Immature natural killer cell (primary cell): ENCODE results near the gene ELOVL7. TPM values are rescaled to one million over a fixed set of nuclear protein-coding genes. Genes with fewer than 3 reads are reported as not detected.
A peak's percentile ranks its signal among the peaks of the same experiment; 100 is the strongest.
"Not testable (repeated sequence)": the region's sequence is repeated elsewhere in the genome, so short reads cannot be mapped to it uniquely, and the experiment has no call there.

Experiments used
- DNase-seq, 3 donors: peaks; one replicate each; pipeline ENCODE4 v3.0.0; 2022; ENCODE audit warnings: mixed read lengths in 1 of 3
- H3K27ac Mint-ChIP-seq, 6 donors: one replicate each; pipeline ENCODE4 v1.8.0; 2020; ENCODE audit warnings: mixed read lengths in 6 of 6, mild to moderate bottlenecking in 5 of 6, inconsistent platforms in 4 of 6, moderate library complexity in 3 of 6
- H3K27me3 Mint-ChIP-seq, 3 donors: one replicate each; pipeline ENCODE4 v1.8.0; 2020 to 2021; ENCODE audit warnings: low read depth in 3 of 3, mild to moderate bottlenecking in 3 of 3, mixed read lengths in 3 of 3, moderate library complexity in 3 of 3, inconsistent platforms in 1 of 3
- H3K36me3 Mint-ChIP-seq, 3 donors: one replicate each; pipeline ENCODE4 v1.8.0; 2020; ENCODE audit warnings: mixed read lengths in 3 of 3, inconsistent platforms in 2 of 3, mild to moderate bottlenecking in 2 of 3
- H3K4me1 Mint-ChIP-seq, 2 donors: one replicate each; pipeline ENCODE4 v1.8.0; 2020; ENCODE audit warnings: inconsistent platforms in 2 of 2, mild to moderate bottlenecking in 2 of 2, mixed read lengths in 2 of 2, moderate library complexity in 1 of 2
- H3K4me3 Mint-ChIP-seq, 5 donors: one replicate each; pipeline ENCODE4 v1.8.0; 2020; ENCODE audit warnings: mild to moderate bottlenecking in 5 of 5, mixed read lengths in 5 of 5, inconsistent platforms in 3 of 5, moderate library complexity in 3 of 5
- H3K9me3 Mint-ChIP-seq, 6 donors: one replicate each; pipeline ENCODE4 v1.8.0; 2020; ENCODE audit warnings: mild to moderate bottlenecking in 6 of 6, mixed read lengths in 6 of 6, inconsistent platforms in 4 of 6, moderate library complexity in 3 of 6
- polyA plus RNA-seq, 3 donors: library from polyadenylated mRNA; unstranded; fragments of 300-500 nt; fragmentation: Illumina TruSeq; gene quantifications; one replicate each; pipeline ENCODE4 v1.2.3, GENCODE V29; 2021

Gene ELOVL7
- 1 to 10 TPM in 1 of 3 donors, under 1 TPM in 1, not detected in 1; 0.08 to 1.5 TPM for polyA plus RNA-seq

- Mint-ChIP-seq H3K36me3 (no peaks in the 10 kb centered on the region), H3K27ac (no peak within 1 kb of the TSS), H3K27me3 (peaks cover 10 to 25% (median 13%) of the 10 kb centered on the region in 3 donors), H3K9me3 (peaks cover 0 to 7% (median 2%) of the 10 kb centered on the region in 6 donors), H3K4me1 (peaks cover 7 to 8% of the 10 kb centered on the region in 2 donors), H3K4me3 (peak within 1 kb of the TSS; percentile 51 to 75 (median 62))
- DNase-seq = no peak
Observed at GRCh38 chr5:60843936-60844905, at the start of gene ELOVL7. Gene ELOVL7 (minus strand): TSS chr5:60844269. CDS start chr5:60787397, 56,872 bp downstream.

DNA sequence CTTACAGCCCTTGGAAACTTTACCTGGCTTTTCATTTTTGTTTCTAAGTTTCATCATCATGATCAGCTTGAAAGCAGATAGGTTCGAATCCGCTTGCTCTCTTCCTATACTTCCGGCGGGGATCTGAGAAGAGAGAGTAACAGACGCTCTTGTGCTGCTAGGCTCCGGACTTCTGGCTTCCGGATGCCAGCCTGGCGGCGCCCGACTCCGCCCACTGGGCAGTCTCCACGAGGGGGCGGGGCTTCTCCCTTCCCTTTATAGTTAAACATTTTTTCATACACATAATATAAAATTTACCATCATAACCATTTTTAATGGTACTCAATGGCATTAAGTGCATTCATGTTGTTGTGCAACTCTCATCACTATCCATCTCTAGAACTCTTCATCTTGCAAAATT lies 49.5 kb upstream of the ELOVL7 start:
- Mint-ChIP-seq H3K9me3 (no peaks in the 10 kb centered on the region), H3K27ac (no peak overlapping the region), H3K4me1 (no peaks in the 10 kb centered on the region), H3K27me3 (peaks cover 0 to 1% (median 0%) of the 10 kb centered on the region in 3 donors), H3K36me3 (peaks cover 24 to 45% (median 24%) of the 10 kb centered on the region in 3 donors), H3K4me3 (no peak overlapping the region)
- no peak for DNase-seq

DNA sequence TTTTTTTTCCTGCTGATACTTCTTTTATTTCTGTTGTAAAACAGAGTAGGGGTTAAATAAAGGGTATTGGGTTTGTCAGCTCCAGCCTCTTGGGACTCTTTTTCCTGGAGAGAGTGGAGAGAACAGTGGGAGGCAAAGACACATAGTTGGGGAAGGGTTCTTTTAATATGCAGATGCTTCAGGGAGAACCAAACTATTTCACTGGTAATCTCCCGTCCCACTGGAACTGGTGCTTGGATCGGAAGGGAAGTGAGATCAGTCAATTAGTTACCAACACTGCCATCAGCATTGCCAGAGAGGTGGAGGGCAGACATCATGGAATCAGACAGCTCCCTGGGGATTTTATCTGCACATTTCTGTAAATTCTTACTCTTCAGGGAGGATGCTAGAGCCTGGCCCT lies 47.6 kb upstream of the ELOVL7 start:
- no peak overlapping the region for H3K4me3 Mint-ChIP-seq
- peaks cover 20 to 42% (median 20%) of the 10 kb centered on the region in 3 donors for H3K36me3 Mint-ChIP-seq
- DNase-seq = no peak
- no peak overlapping the region for H3K27ac Mint-ChIP-seq
- H3K27me3 Mint-ChIP-seq = peaks cover 0 to 1% (median 0%) of the 10 kb centered on the region in 3 donors
- no peaks in the 10 kb centered on the region for H3K4me1 Mint-ChIP-seq
- H3K9me3 Mint-ChIP-seq = no peaks in the 10 kb centered on the region

DNA sequence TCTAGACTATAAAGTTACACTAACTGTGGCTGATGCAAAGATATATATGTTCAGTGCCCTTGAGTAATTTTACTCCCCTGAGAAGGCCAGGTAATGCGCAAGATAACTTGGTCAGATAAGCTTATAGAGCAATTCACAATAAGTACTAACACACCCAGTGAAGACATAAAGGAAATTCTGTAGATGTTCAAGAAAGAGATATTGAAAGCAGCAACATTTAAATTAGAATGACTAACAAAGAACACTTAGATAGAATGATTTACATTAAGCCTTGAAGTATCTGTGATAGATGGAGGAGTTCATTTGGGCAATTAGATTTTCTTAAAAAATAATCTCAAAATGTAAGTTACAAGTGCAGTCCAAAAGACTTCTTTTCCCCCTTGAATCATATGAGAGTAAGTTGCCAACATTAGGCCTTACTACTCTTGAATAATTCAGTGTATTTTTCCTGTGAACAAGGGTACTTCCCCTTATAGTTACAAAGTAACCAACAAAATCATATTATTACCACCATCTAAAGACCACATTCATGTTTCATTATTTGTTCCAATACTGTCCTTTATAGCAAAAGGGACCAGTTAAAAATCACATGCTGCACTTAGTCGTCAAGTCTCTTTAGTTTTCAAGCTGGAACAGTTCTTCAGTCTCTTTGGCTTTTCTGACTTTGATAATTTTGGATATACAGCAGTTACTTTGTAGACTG lies 44.4 kb upstream of the ELOVL7 start:
- no peak for DNase-seq
- Mint-ChIP-seq H3K4me1 (no peaks in the 10 kb centered on the region), H3K27me3 (no peaks in the 10 kb centered on the region), H3K27ac (no peak overlapping the region), H3K9me3 (no peaks in the 10 kb centered on the region), H3K4me3 (no peak overlapping the region), H3K36me3 (peaks cover 18 to 38% (median 24%) of the 10 kb centered on the region in 3 donors)

- H3K27me3 Mint-ChIP-seq = no peaks in the 10 kb centered on the region
- H3K27ac Mint-ChIP-seq = no peak overlapping the region
- no peak overlapping the region for H3K4me3 Mint-ChIP-seq
- H3K36me3 Mint-ChIP-seq = peaks cover 21 to 39% (median 24%) of the 10 kb centered on the region in 3 donors
- DNase-seq = no peak
- no peaks in the 10 kb centered on the region for H3K4me1 Mint-ChIP-seq
- H3K9me3 Mint-ChIP-seq = peaks cover 0 to 1% (median under 1%) of the 10 kb centered on the region in 6 donors
Observed at GRCh38 chr5:60887746-60888145, 43.7 kb upstream of the ELOVL7 start.

DNA sequence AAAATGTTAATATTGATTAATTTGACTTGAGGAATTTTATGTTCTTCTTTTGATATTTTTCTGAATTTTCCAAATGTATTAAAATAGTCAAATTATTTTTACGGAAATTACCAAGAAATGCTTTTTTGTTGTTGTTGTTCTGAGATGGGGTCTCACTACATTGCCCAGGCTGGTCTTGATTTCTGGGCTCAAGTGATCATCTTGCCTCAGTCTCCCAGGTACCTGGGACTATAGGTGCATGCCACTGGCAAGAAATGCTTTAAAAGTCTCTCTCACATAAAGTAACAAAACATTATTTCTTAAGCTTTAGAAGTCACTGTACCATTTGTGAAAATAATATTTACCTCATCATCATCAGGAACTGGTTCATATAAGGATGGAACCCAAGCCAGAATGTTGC lies 43.0 kb upstream of the ELOVL7 start:
- no peak overlapping the region for H3K4me3 Mint-ChIP-seq
- peaks cover 0 to 6% (median under 1%) of the 10 kb centered on the region in 6 donors for H3K9me3 Mint-ChIP-seq
- H3K27ac Mint-ChIP-seq = no peak overlapping the region
- peaks cover 23 to 43% (median 24%) of the 10 kb centered on the region in 3 donors for H3K36me3 Mint-ChIP-seq
- no peaks in the 10 kb centered on the region for H3K4me1 Mint-ChIP-seq
- no peak for DNase-seq
- H3K27me3 Mint-ChIP-seq = no peaks in the 10 kb centered on the region

DNA sequence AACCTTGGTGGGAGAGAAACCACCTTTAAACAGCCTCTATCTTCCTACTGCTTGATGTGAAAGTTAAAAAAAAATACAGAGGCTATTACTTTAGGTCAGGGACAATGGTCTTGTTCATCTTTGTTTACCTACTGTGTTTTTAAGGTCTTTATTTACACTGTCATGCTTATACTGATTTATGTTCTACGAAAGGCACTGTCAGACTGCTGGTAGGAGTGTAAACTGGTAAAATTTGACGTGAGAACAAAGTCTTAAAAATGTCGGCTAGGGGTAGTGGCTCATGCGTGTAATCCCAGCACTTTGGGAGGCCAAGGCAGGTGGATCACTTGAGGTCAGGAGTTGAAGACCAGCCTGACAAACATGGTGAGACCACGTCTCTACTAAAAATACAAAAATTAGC lies 42.1 kb upstream of the ELOVL7 start:
- H3K4me3 Mint-ChIP-seq = no peak overlapping the region
- H3K36me3 Mint-ChIP-seq = peaks cover 23 to 38% (median 23%) of the 10 kb centered on the region in 3 donors
- no peak for DNase-seq
- no peaks in the 10 kb centered on the region for H3K27me3 Mint-ChIP-seq
- H3K9me3 Mint-ChIP-seq = peaks cover 0 to 9% (median 5%) of the 10 kb centered on the region in 6 donors
- H3K27ac Mint-ChIP-seq = no peak overlapping the region
- H3K4me1 Mint-ChIP-seq = no peaks in the 10 kb centered on the region

DNA sequence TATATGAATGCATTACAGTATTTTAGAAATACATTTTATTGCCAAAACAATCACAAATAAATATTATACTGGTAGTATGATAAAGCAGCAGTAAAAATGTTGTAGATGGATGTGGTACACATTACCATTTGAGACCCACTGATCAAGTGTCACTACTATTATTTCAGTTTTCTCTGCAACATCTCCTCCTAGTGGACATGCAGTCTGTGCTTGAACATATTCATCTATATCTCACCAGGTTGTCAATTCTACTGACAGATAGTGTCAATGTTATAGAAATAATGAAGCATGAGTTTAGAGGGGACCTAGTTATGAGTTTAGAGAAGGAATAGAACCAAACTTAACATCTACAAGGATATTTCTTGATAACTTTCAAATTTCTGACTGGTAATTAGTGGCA lies 39.2 kb upstream of the ELOVL7 start:
- Mint-ChIP-seq H3K9me3 (peaks cover 2 to 25% (median 14%) of the 10 kb centered on the region in 6 donors), H3K27ac (no peak overlapping the region), H3K27me3 (peaks cover 0 to 2% (median 0%) of the 10 kb centered on the region in 3 donors), H3K4me3 (no peak overlapping the region), H3K36me3 (peaks cover 15 to 33% (median 20%) of the 10 kb centered on the region in 3 donors), H3K4me1 (no peaks in the 10 kb centered on the region)
- no peak for DNase-seq

DNA sequence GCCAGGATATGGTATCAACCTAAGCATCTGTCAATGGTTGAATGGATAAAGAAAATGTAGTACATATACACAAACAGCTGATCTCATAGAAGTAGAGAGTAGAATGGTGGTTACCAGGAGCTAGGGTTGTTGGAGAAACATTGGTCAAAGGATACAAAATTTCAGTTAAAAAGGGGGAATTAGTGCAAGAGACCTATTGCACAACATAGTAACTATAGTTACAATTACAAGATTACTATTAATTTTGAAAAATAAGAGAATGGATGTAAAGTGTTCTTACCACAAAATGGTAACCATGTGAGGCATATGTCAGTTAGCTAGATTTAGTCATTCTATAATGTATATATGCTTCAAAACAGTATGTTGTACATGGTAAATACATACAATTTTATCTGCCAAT lies 28.8 kb upstream of the ELOVL7 start:
- Mint-ChIP-seq H3K27me3 (peaks cover 0 to 2% (median 0%) of the 10 kb centered on the region in 3 donors), H3K36me3 (peaks cover 12 to 34% (median 24%) of the 10 kb centered on the region in 3 donors), H3K27ac (no peak overlapping the region), H3K9me3 (peaks cover 16 to 29% (median 19%) of the 10 kb centered on the region in 6 donors), H3K4me3 (no peak overlapping the region), H3K4me1 (no peaks in the 10 kb centered on the region)
- DNase-seq = no peak

DNA sequence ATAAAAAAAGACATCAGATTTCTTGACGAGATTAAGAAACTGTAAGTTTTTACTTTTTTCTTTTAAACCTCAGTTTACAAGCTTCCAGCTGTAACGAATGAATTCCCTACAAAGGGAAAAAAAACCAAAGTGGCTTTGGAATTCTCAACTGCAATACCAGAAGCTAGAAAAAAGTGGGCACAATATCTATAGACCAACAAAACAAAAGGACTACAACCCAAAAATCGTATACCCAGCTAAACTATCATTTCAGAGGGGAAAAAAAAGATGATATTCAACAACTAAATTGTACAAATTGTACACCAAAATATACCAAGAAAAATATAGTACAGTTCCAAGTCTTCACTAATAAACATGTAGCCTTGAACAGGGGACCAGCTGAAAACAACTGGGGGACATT lies 26.8 kb upstream of the ELOVL7 start:
- Mint-ChIP-seq H3K27me3 (peaks cover 0 to 2% (median 0%) of the 10 kb centered on the region in 3 donors), H3K9me3 (peaks cover 16 to 21% (median 17%) of the 10 kb centered on the region in 6 donors)
- no peak for DNase-seq

DNA sequence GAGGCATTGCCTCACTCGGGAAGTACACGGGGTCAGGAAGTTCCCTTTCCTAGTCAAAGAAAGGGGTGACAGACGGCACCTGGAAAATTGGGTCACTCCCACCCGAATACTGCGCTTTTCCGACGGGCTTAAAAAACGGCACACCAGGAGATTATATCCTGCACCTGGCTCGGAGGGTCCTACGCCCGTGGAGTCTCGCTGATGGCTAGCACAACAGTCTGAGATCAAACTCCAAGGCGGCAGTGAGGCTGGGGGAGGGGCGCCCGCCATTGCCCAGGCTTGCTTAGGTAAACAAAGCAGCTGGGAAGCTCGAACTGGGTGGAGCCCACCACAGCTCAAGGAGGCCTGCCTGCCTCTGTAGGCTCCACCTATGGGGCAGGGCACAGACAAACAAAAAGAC lies 16.5 kb upstream of the ELOVL7 start:
- not testable (repeated sequence) for H3K27me3 Mint-ChIP-seq, DNase-seq, H3K36me3 Mint-ChIP-seq, H3K4me1 Mint-ChIP-seq, H3K4me3 Mint-ChIP-seq, H3K27ac Mint-ChIP-seq
- H3K9me3 Mint-ChIP-seq = peaks cover 0 to 14% (median 5%) of the 10 kb centered on the region in 6 donors

More for the DNA sequence above, 26.8 kb upstream of the ELOVL7 start:
- H3K27ac Mint-ChIP-seq = no peak overlapping the region
- H3K4me1 Mint-ChIP-seq = no peaks in the 10 kb centered on the region
- no peak overlapping the region for H3K4me3 Mint-ChIP-seq
- peaks cover 12 to 34% (median 24%) of the 10 kb centered on the region in 3 donors for H3K36me3 Mint-ChIP-seq

DNA sequence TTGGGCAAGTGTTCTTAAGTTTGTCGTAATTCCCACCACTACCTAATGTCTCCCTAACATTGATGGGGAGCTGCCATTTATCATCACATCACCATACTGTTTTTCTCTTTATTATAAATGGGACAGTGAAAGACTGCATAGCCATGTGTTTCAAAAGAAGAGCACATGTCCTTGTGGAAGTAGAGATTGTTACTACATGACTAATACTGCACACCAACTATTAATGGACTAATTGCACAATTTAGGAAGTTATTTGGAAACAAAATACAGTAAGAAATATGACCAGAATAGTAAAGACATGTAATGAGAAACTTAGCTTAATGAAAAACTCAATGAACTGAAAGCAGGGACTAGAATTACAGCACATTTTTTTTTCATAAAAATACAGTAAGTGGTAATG lies 12.0 kb upstream of the ELOVL7 start:
- no peaks in the 10 kb centered on the region for H3K27me3 Mint-ChIP-seq
- H3K36me3 Mint-ChIP-seq = peaks cover 0 to 4% (median 0%) of the 10 kb centered on the region in 3 donors
- DNase-seq = no peak
- H3K9me3 Mint-ChIP-seq = peaks cover 0 to 6% (median 2%) of the 10 kb centered on the region in 6 donors
- no peaks in the 10 kb centered on the region for H3K4me1 Mint-ChIP-seq
- no peak overlapping the region for H3K4me3 Mint-ChIP-seq
- H3K27ac Mint-ChIP-seq = no peak overlapping the region

DNA sequence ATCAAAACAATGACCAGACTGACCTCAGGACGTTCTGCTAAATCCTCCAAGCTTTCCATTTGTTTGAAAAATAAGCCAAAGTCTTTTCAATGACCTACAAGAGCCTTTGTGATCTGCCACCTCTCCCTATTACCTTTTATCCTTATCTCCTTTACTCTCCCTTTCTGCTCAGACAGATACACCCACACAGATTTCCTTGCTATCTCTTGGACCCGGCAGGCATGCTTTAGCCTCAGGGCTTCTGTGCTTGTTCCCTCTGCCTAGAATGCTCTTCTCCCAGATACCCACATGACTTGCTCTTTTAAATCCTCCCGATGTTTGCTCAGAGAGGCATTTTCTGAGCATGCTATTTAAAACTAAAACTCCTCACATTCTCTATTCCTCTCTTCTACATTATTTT lies 8.9 kb upstream of the ELOVL7 start:
- H3K4me1 Mint-ChIP-seq = no peaks in the 10 kb centered on the region

GRCh38 chr5:60852317-60852716 lies 8.2 kb upstream of the ELOVL7 start:
- Mint-ChIP-seq H3K27me3 (peaks cover 0 to 2% (median 0%) of the 10 kb centered on the region in 3 donors), H3K9me3 (peaks cover 0 to 3% (median 0%) of the 10 kb centered on the region in 6 donors), H3K36me3 (no peaks in the 10 kb centered on the region), H3K4me1 (no peaks in the 10 kb centered on the region), H3K27ac (no peak overlapping the region), H3K4me3 (no peak overlapping the region)
- no peak for DNase-seq

More for the DNA sequence above, 8.9 kb upstream of the ELOVL7 start:
- Mint-ChIP-seq H3K9me3 (peaks cover 0 to 4% (median 1%) of the 10 kb centered on the region in 6 donors), H3K27me3 (peaks cover 0 to under 1% (median 0%) of the 10 kb centered on the region in 3 donors), H3K36me3 (peaks cover 0 to 2% (median 0%) of the 10 kb centered on the region in 3 donors), H3K27ac (no peak overlapping the region), H3K4me3 (no peak overlapping the region)
- no peak for DNase-seq
